Endothelial cell (in vitro differentiated cells): ENCODE measurements around the gene NOS1AP. TPM values are rescaled to one million over a fixed set of nuclear protein-coding genes. Genes with fewer than 3 reads are reported as not detected.

Experiments used
- DNase-seq: peaks from one replicate; pipeline ENCODE4 v3.0.0; 2021; ENCODE audit warnings: low spot score
- H3K27ac Mint-ChIP-seq: one replicate; pipeline ENCODE4 v1.8.0; 2021; ENCODE audit warnings: mixed read lengths, inconsistent platforms; ENCODE audit not compliant: unreplicated experiment
- H3K27me3 Mint-ChIP-seq: one replicate; pipeline ENCODE4 v1.8.0; 2021; ENCODE audit warnings: mild to moderate bottlenecking, moderate library complexity, mixed read lengths, inconsistent platforms; ENCODE audit not compliant: unreplicated experiment
- H3K36me3 Mint-ChIP-seq: one replicate; pipeline ENCODE4 v1.8.0; 2021; ENCODE audit warnings: mild to moderate bottlenecking, low read depth, mixed read lengths, inconsistent platforms; ENCODE audit not compliant: unreplicated experiment
- H3K4me1 Mint-ChIP-seq: one replicate; pipeline ENCODE4 v1.8.0; 2021; ENCODE audit warnings: mild to moderate bottlenecking, mixed read lengths, inconsistent platforms; ENCODE audit not compliant: unreplicated experiment
- H3K4me3 Mint-ChIP-seq: one replicate; pipeline ENCODE4 v1.8.0; 2021; ENCODE audit warnings: mild to moderate bottlenecking, mixed read lengths, inconsistent platforms; ENCODE audit not compliant: unreplicated experiment
- H3K9me3 Mint-ChIP-seq: one replicate; pipeline ENCODE4 v1.8.0; 2021; ENCODE audit warnings: mixed read lengths, inconsistent platforms; ENCODE audit not compliant: unreplicated experiment
- total RNA-seq: library from RNA; stranded (reverse); fragmentation: NEBNext Ultra II Directional; extraction: Animal tissue kit (Norgen Biotek cat#: 25700); gene quantifications from one replicate; pipeline ENCODE4 v1.2.1, GENCODE V29; 2021; ENCODE audit not compliant: unreplicated experiment
- TF ChIP-seq, protein P1 (sequence below): fragments of 200-600 bp; sonication (generic); IDR thresholded peaks from one replicate; pipeline ENCODE4 v1.5.0; 2021; ENCODE audit warnings: antibody characterized with exemption; ENCODE audit not compliant: unreplicated experiment

NOS1AP gene
- total RNA-seq, 1 donor from 2014 or later: 19.8 TPM

DNA sequence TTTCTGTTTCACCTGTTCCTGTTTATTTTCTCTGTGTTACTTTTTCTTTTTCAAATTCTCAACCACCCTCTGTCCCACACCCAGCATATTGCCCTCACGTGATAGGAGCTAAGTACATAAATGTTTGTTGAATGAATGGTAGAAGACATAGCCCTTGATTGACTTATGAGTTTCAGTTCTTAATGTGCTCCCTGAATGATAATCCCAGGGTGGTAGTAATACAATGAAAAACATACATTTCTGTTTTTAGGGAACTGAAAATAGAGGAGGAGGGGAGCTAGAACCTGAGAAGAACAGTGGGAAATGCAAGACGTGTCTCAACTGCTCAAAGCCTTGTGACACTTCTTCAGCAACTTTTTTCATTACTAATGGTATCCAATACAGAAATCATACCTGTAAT lies 160.1 kb downstream of the NOS1AP start:
- no peak overlapping the region for H3K4me3 Mint-ChIP-seq
- H3K36me3 Mint-ChIP-seq: no peaks in the 10 kb centered on the region
- no peak for DNase-seq
- TF ChIP-seq, protein P1, sequence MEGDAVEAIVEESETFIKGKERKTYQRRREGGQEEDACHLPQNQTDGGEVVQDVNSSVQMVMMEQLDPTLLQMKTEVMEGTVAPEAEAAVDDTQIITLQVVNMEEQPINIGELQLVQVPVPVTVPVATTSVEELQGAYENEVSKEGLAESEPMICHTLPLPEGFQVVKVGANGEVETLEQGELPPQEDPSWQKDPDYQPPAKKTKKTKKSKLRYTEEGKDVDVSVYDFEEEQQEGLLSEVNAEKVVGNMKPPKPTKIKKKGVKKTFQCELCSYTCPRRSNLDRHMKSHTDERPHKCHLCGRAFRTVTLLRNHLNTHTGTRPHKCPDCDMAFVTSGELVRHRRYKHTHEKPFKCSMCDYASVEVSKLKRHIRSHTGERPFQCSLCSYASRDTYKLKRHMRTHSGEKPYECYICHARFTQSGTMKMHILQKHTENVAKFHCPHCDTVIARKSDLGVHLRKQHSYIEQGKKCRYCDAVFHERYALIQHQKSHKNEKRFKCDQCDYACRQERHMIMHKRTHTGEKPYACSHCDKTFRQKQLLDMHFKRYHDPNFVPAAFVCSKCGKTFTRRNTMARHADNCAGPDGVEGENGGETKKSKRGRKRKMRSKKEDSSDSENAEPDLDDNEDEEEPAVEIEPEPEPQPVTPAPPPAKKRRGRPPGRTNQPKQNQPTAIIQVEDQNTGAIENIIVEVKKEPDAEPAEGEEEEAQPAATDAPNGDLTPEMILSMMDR: no peak
- peak overlapping the region; percentile 86 for H3K27ac Mint-ChIP-seq
- peaks cover 3% of the 10 kb centered on the region for H3K27me3 Mint-ChIP-seq
- H3K9me3 Mint-ChIP-seq: no peaks in the 10 kb centered on the region
- H3K4me1 Mint-ChIP-seq: peaks cover 48% of the 10 kb centered on the region

DNA sequence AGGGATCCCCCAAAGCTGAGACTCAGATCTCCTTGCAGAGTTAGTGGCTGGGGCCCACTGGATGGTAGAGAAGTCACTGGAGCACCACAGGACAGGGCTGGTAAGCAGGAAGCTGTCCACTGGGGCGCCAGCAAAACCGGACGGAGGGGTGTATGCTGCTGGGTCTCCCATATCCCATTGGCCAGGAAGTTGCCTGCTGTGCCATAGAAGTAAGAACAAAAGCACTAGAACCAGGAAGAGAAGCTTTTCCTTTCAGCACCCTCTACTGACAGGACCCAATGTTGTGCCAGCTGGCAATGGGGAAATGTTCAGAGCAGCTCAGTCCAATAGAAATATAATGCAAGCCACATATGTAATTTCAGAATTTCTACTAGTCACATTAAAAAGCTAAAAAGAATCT lies 160.6 kb downstream of the NOS1AP start:
- Mint-ChIP-seq H3K27ac (peak overlapping the region; percentile 86), H3K9me3 (no peaks in the 10 kb centered on the region), H3K27me3 (peaks cover 4% of the 10 kb centered on the region), H3K36me3 (no peaks in the 10 kb centered on the region), H3K4me3 (no peak overlapping the region), H3K4me1 (peaks cover 48% of the 10 kb centered on the region)
- DNase-seq: peak; percentile 38
- TF ChIP-seq, protein P1: no peak

DNA sequence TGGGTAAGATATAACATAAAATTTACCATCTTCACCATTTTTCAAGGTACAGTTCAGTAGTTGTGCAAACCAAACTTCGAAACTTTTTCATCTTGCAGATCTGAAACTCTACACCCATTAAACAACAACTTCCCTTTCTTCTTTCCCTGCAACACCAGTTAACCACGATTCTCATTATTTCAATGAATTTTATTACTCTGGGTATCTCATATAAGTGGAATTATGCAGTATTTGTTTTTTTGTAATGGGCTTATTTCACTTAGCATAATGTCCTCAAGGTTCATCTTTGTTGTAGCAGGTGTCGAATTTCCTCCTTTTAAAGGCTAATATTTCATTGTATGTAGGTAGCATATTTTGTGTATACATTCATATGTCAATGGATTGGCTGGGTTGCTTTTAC lies 161.0 kb downstream of the NOS1AP start:
- Mint-ChIP-seq H3K4me1 (peaks cover 44% of the 10 kb centered on the region), H3K36me3 (no peaks in the 10 kb centered on the region), H3K27ac (peak overlapping the region; percentile 72), H3K4me3 (no peak overlapping the region), H3K27me3 (peaks cover 4% of the 10 kb centered on the region), H3K9me3 (no peaks in the 10 kb centered on the region)
- no peak for DNase-seq
- TF ChIP-seq, protein P1: no peak

DNA sequence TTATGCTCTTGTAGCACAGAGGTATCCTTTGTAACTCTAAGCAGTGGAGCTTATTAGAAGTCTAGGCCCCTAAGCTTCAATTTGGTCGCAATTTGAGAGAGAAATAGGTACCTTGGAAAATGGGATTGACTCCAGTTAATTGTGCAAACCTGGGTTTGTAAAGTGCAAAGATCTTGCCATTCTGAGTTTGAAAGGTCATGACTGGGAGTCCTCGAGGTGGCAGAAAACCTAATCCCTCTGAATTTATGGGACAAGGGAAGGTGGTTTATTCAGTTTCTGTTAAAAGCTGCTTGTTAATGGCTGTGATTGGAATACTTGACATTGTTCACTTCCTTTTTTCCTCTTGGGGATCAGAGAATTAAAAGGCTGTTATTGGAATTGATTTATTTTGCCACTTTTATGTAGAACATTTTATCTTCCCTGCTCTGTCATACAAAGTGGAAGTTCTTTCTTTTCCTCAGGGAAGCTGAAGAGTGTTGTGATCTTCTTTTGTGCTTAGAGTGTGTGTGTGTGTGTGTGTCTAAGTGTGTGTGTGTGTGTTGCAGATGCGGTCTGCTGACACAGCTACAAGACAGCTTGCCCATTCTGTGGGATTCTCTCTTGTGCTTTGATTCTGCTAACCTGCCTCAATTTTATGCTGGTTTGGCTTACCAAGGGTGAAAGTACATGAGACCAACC lies 162.7 kb downstream of the NOS1AP start:
- H3K9me3 Mint-ChIP-seq: no peaks in the 10 kb centered on the region
- peak overlapping the region; percentile 14 for H3K27ac Mint-ChIP-seq

DNA sequence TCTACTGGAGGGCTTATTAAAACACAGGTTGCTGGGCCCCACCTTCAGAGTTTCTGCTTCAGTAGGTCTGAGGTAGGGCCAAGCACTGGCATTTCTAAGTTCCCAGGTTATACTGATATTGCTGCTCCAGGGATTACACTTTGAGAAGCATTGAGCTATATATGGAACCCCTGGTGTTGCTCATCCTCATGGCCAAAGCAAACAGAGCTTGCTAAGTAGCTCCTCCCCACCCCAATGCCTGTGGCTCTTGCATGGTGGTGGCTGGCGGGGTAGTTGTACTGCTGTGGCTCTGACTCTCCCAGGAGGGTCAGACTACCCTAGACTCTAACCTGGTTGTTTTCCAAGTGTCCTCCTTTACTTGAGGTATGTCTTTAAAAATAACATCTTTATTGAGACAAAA lies 163.6 kb downstream of the NOS1AP start:
- H3K9me3 Mint-ChIP-seq: no peaks in the 10 kb centered on the region
- no peak overlapping the region for H3K4me3 Mint-ChIP-seq
- no peaks in the 10 kb centered on the region for H3K36me3 Mint-ChIP-seq
- DNase-seq: no peak
- TF ChIP-seq, protein P1: no peak
- peaks cover 6% of the 10 kb centered on the region for H3K27me3 Mint-ChIP-seq
- H3K4me1 Mint-ChIP-seq: peaks cover 42% of the 10 kb centered on the region
- H3K27ac Mint-ChIP-seq: no peak overlapping the region

More for the DNA sequence above, 162.7 kb downstream of the NOS1AP start:
- H3K4me3 Mint-ChIP-seq: no peak overlapping the region
- no peaks in the 10 kb centered on the region for H3K36me3 Mint-ChIP-seq
- H3K4me1 Mint-ChIP-seq: peaks cover 49% of the 10 kb centered on the region
- H3K27me3 Mint-ChIP-seq: peaks cover 6% of the 10 kb centered on the region
- no peak for DNase-seq
- TF ChIP-seq, protein P1: no peak
